ENCODE measurements around the gene TCP1.
"Not testable (repeated sequence)": the region's sequence is repeated elsewhere in the genome, so short reads cannot be mapped to it uniquely, and the experiment has no call there.

TCP1 gene

DNA sequence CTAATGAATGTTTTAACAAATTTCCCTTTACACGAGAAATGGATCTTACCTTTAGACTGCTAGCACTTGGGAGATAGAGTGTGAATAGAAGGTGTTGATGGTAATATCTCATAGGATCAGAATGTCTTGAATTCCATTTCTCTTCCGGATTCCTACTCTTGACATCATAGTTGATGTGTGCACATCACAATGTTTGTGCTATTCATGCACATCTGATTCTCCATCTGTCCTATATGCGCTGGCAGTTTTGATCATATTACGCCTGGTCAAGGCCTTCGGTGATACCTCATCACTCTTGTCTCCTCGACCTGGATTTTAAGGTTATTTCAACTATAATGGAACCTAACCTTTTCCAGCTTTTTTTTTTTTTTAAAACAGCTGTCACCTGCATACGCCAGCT, 44.3 kb downstream of the TCP1 start:
- DNase-seq (ENCODE audit: extremely low read depth in 1 of 2, low read depth in 1 of 2): no peak

DNA sequence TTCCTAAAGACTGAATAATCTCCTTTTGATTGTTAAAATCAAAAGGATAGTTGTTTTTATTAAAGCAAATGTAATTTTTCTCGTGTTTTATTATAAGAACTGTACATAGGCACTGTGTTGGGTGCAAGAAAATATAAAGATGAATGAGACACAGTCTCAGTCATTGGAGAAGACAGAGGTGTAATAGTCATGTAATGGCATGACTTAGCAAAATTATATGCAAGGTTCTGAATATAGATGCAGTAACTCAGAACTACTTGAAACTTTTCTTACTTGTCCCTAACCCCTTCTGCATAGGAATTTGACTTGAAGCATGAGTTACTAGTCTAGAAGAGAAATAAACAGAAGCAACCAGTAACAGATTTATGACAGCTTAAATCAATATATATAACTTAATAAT, 47.2 kb downstream of the TCP1 start:
- DNase-seq (ENCODE audit: extremely low read depth in 1 of 2, low read depth in 1 of 2): no peak

DNA sequence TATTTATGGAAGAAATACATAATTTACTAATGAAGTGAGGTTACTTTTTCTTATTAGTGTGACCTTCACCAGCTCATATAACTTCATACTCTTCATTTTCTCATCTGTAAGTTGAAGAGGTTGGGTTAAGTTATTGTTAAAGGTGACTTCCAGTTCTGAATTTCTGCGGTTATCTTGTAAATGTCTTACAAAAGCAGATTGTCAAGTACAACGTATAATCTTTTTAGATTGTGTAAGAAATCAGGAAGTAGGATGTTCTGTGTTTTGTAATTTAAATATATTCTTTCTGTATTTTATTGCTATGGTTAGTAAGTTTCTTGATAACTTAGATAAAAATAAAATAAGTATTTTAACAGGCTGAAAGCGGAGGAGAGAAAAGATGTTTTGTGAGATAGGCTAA, 50.1 kb downstream of the TCP1 start:
- DNase-seq (ENCODE audit: extremely low read depth in 1 of 2, low read depth in 1 of 2): no peak

- no peak for DNase-seq (ENCODE audit: extremely low read depth in 1 of 2, low read depth in 1 of 2)
Measured at GRCh38 chr6:159736908-159737307, 52.5 kb downstream of the TCP1 start.

DNA sequence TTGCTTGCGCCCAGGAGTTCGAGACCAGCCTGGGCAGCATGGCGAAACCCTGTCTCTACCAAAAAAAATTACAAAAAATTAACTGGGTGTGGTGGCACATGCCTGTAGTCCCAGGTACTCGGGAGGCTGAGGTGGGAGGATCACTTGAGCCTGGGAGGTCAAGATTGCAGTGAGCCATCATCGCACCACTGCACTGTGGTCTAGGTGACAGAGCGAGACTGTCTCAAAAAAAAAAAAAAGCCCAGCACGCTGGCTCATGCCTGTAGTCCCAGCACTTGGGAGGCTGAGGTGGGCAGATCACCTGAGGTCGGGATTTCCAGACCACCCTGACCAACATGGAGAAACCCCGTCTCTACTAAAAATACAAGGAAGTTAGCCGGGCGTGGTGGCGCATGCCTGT, 56.0 kb downstream of the TCP1 start:
- DNase-seq (ENCODE audit: extremely low read depth in 1 of 2, low read depth in 1 of 2): not testable (repeated sequence)

GRCh38 chr6:159732550-159732949, 56.9 kb downstream of the TCP1 start:
- not testable (repeated sequence) for DNase-seq (ENCODE audit: extremely low read depth in 1 of 2, low read depth in 1 of 2)

- no peak for DNase-seq (ENCODE audit: extremely low read depth in 1 of 2, low read depth in 1 of 2)
Measured at GRCh38 chr6:159730332-159730676, 59.1 kb downstream of the TCP1 start.

DNA sequence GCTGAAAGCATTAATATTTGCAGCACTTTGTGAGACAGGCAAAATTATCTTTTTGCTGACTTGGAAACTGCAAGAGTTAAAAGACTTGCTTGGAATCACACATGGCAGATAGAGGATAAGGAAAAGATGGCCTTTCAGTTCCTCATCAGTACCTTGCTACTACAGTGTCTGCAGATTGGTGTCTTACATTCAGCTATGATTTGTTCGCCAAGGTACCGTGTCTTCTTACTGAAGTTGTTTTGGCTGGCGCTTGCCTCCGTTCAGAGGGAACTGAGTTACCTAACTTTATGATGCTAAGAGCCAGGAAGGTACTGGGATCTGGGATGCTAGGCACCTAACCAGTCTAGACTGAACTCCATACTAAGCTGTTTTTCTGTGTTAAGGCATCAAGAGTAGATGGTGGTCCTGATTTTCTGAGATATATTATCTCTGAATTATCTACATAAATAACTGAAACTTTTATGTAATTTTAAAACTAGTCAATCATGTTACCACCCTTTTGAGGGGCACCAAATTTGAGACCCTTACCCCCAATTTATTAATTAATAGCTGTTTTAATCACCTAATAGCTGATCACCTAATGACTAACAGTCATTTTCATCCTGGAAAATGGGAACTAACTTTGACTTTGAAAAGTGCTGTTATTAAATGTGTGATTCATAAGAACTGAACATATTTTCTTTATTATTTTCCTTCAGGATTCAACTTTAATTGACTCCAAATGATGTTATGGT, 59.6 kb downstream of the TCP1 start:
- DNase-seq (ENCODE audit: extremely low read depth in 1 of 2, low read depth in 1 of 2): no peak

DNA sequence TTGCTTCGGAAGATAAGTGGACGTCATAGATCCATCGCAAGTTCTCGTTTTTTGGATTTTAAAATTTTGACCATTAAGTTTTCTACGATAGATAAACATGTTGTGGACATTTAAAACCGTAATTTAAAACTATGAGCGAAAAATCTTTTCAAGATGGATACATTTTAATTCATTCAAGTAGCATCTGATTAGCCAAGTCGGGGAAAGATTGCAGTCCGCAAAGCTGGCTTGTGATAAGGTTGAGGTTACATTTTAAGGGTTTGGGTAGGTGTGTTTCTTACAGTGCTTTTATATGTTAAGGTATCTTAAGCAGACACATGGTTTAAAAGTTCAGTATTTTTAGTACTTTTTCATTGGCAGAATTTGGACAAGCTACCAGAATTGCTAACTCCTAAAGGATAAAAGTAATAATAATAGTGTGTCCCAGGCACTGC, 60.9 kb downstream of the TCP1 start:
- DNase-seq (ENCODE audit: extremely low read depth in 1 of 2, low read depth in 1 of 2): no peak

Measured in activated CD8-positive, alpha-beta memory T cell treated with anti-CD3 and anti-CD28 coated beads for 1 hour (primary cell).